Measurements from ENCODE around the gene KHDRBS1.
A peak's percentile ranks its signal among the peaks of the same experiment; 100 is the strongest.
"Not testable (repeated sequence)": the region's sequence is repeated elsewhere in the genome, so short reads cannot be mapped to it uniquely, and the experiment has no call there.

Gene KHDRBS1

GRCh38 chr1:31995263-31995662, 18.4 kb upstream of the KHDRBS1 start:
- TF ChIP-seq CTCF (IDR thresholded peaks at IDR 0.05; ENCODE audit: low read depth, low read length) = no peak
- H3K4me3 ChIP-seq (ENCODE audit: low read depth, low read length) = no peak overlapping the region

- H3K4me3 ChIP-seq (ENCODE audit: low read depth, low read length) = not testable (repeated sequence)
These were observed 17.5 kb upstream of the KHDRBS1 start for GRCh38 chr1:31996121-31996520.

GRCh38 chr1:32001863-32002262, 11.8 kb upstream of the KHDRBS1 start:
- TF ChIP-seq CTCF (IDR thresholded peaks at IDR 0.05; ENCODE audit: low read depth, low read length) = no peak
- no peak overlapping the region for H3K4me3 ChIP-seq (ENCODE audit: low read depth, low read length)

- H3K4me3 ChIP-seq (ENCODE audit: low read depth, low read length) = not testable (repeated sequence)
These were observed 11.4 kb upstream of the KHDRBS1 start for GRCh38 chr1:32002285-32002684.

- no peak for TF ChIP-seq CTCF (IDR thresholded peaks at IDR 0.05; ENCODE audit: low read depth, low read length)
- no peak overlapping the region for H3K4me3 ChIP-seq (ENCODE audit: low read depth, low read length)
These were observed 8.1 kb upstream of the KHDRBS1 start for GRCh38 chr1:32005522-32005921.

- no peak for TF ChIP-seq CTCF (IDR thresholded peaks at IDR 0.05; ENCODE audit: low read depth, low read length)
- H3K4me3 ChIP-seq (ENCODE audit: low read depth, low read length) = no peak overlapping the region
These were observed 6.1 kb upstream of the KHDRBS1 start for GRCh38 chr1:32007591-32007940.

- no peak for TF ChIP-seq CTCF (IDR thresholded peaks at IDR 0.05; ENCODE audit: low read depth, low read length)
- H3K4me3 ChIP-seq (ENCODE audit: low read depth, low read length) = no peak overlapping the region
These were observed 3.4 kb upstream of the KHDRBS1 start for GRCh38 chr1:32010246-32010645.

GRCh38 chr1:32012709-32013385, 821 bp upstream of the KHDRBS1 start:
- no peak for TF ChIP-seq CTCF (IDR thresholded peaks at IDR 0.05; ENCODE audit: low read depth, low read length)
- H3K4me3 ChIP-seq (ENCODE audit: low read depth, low read length) = peak overlapping the region; percentile 97

All from WI38 (cell line).